Effector CD8-positive, alpha-beta T cell (primary cell): ENCODE data around the gene PSMD2.

Experiments
- DNase-seq: peaks from one replicate; lab custom pipeline; 2025; lab: John Stamatoyannopoulos, UW

PSMD2 gene

DNA sequence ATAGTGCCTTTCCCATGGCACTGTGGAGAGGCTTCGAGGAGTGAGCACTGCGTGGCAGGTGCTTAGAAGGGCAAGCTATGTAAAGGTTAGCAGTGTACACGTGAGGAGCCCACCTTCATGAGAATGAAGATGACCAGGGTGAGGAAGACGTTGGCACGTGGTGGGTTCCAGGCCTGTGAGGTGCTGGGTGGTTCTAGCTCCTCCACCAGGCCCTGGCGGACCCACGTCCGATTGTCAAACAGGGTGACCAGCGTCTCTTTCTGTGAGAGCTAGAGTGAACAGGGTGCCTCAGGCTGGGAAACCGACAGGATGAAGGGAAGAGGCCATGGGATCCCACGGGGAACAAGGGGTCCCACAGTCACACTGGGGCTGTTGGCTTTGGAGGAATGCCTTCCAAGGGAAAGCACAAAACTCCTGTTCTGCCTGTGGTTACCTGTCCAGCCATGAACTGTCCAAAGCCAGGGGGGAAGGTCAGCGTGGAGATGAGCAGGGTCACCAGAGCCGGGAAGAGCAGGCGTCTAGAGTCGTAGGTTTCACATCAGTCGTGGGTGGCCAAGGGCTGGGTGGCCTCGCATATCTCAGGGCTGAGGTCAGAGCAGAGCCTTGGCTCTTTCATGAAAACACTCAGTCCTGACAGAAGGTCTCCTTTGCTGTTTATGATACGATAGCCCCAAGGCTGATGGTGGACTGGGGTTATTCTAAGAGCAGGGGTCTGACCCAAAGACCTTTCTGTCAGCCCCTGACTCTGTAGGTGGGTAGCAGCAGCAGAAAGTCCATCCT lies 56.4 kb downstream of the PSMD2 start:
- DNase-seq: no peak

DNA sequence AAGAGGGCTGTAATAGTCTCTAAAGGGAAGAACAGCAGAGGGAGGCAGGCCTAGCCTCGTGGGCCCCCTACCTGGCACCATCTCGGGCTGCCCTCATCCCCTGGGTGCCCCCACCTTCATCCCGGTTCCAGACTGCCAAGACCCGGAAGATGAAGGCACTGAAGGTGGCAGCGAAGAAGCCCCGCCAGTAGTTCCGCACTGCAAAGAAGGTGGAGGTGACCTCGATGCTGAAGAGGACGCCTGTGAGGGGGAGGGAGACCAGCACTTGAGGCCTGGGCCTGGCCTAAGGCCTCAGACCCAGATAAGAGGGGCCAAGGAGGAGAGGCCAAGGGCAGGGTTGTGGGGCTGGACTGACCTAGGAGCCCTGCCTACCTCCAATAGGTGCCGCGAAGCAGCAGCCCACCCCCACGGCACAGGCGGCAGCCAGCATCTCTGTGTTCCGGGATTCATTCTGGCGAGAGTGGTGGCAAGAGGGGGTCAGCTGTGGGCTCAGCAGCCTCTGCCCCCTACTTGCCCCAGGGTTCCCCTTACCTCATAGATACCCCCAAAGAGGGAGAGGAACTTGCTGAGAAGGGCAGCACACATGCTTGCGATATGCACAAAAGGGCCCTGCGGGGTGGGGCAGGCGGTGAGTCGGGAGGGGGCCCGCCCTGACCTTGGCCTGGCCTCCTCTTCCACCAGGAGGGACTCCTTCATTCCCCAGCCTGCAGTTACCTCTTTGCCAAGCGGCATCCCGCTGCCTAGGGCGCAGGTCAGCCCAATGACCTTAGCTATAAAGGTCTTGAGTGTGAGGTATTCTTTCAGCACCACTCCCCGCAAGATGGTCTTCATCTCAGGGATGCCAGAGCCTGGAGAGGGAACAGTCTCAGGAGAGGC lies 58.4 kb downstream of the PSMD2 start:
- no peak for DNase-seq

DNA sequence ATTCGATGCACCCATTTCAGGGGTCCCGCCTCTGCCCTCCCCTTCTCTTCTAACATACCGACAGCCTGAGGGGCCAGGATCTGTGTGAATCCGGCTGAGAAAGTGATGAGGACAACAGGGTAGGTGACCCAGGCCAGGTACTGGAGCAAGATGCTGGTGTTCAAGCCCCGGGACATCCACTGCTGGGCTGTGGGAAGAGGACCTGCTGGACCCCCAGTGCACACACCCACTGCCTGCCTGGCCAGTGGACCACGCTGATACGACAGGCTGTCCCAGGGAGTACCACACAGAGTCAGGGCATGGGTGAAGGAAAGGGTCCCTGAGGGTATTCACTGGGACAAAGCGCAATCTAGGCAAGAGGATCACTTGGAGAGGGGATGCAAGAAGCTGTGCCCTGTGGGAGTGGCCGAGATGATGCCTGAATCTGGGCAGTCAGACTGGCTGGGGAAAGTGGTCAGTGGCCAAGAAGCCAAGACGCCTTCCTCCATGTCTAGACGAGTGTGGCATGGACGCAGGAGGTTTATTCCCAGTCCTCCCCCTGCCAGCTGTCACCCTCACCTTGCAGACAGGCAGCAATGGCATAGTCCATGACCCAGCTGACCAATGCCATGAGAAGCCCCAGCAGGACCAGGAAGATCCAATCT lies 59.2 kb downstream of the PSMD2 start:
- no peak for DNase-seq
